Cerebellar nuclear complex (tissue), 1 donor: Measurements from ENCODE around the gene PTGER2.

Source experiments
- DNase-seq, 2 experiments: peaks; one replicate each; lab custom pipeline; 2025; lab: John Stamatoyannopoulos, UW

PTGER2 gene

DNA sequence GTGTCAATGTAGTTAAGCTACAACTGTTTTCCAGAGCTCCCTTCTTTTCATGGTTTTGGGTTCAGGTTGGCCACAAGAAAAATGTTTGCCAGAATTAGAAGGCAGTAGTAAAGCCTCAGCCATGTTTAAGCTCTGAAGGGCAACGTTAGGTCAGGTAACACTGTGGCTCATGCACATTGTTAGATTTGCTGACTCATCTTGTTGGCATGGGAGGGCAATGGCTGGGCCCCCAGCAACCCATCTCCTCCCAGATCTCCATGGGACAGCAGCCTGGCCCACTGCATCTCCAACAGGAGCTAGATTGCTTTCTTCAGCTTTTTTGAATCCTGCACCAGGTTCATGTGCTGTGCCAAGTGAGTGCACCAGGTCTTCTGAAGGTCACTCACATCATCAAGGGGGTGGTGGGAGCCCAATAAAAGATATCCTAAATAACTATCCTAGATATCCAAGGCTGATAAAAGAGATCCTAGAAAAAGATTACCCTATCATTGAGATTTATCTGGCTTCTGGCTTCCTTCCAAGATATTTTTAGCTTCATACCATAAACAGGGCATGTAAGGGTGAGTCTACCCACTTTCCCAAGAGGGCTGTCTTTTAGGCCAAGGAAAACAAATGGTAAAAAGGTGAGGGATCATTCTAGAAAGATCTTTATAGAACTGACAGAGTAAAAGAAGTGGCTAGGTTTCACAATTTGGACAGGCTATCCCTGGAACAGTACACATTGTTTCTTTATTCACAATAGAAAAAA, 28.9 kb downstream of the PTGER2 start:
- no peak for DNase-seq

DNA sequence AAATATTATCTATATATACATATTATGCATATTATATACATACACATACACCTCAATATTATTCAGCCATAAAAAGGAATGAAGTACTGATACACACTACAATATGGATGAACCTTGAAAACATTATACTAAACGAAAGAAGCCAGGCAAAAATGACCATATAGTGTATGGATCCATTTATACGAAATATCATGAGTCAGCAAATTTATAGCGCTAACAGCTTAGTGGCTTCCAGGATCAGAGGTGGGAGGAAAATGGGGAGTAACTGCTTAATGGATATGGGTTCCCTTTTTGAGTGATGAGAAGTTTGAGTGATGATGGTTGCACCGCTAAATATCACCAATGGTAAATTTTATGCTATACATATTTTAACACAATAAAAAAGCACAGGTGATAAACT, 32.7 kb downstream of the PTGER2 start:
- no peak for DNase-seq

DNA sequence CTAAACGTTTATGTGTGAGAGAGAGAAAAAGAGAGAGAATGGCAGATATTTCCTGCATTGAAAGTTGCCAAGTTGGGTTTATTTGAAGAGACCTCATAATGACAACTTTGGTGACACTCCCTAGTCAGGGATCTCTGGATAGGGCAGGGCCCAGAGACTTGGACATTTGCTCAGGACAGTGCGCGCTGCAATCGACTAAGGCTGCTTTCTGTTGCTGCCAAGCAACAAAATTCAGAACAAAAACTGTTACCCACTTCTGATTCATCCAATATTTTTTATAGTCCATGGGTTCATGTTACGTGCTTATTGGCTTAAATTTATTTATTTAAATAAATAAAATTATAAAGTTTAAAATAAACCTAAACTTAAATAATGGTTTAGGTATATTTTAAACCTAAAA, 34.2 kb downstream of the PTGER2 start:
- no peak for DNase-seq

DNA sequence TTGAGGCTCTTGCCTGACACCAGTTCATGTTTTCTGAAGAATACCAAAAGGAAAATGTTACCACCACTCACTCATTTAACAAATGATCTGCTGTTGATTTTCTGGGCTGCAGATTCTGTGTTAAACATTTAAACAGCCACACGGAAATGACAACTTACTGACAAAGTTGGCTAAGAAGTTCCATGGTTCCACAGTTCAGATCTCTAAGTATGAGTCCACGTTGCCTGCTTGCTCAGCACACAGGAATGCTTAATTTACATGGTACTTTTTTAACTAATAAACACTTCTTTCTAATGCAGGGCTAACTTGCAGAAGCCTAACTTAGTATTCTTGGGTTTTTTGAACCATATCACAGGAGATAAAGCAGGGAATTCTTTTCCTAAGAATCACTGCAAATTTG, 34.7 kb downstream of the PTGER2 start:
- no peak for DNase-seq

DNA sequence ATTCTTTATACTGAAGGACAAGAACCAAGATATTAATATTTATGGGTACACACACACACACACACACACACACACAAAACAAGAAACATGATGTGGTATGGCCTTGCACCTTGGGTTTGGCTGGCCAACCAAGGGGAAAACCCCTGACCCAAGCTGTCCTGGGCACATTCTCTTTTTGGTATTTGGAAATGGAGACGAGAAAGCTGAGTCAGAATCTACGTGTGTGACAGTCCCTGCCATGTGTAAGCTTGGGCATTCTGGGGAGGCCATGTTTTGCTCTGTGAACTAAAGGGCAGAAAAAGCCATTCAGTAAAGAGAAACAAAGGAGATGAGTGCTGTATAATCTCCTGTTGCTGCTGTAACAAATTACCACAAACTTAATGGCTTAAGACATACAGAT, 35.6 kb downstream of the PTGER2 start:
- no peak for DNase-seq

DNA sequence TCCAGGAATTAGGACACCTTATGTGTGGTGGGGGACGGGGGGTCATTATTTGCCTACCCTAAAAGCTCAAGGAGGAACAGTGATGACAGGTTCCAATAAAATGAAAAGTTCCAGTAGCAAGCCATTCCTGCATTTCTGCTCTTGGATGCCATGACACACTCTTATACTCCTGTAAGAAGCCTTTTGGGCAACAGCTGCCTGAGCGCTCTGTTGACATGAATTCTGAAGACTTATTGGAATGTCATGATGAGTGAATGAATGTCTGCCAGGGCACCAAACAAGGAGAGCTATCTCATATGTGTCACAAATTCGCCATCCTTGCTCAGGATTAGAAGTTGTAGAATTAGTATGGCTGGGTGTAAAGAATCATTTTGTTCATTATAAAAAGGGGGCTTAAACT, 36.3 kb downstream of the PTGER2 start:
- DNase-seq: no peak

DNA sequence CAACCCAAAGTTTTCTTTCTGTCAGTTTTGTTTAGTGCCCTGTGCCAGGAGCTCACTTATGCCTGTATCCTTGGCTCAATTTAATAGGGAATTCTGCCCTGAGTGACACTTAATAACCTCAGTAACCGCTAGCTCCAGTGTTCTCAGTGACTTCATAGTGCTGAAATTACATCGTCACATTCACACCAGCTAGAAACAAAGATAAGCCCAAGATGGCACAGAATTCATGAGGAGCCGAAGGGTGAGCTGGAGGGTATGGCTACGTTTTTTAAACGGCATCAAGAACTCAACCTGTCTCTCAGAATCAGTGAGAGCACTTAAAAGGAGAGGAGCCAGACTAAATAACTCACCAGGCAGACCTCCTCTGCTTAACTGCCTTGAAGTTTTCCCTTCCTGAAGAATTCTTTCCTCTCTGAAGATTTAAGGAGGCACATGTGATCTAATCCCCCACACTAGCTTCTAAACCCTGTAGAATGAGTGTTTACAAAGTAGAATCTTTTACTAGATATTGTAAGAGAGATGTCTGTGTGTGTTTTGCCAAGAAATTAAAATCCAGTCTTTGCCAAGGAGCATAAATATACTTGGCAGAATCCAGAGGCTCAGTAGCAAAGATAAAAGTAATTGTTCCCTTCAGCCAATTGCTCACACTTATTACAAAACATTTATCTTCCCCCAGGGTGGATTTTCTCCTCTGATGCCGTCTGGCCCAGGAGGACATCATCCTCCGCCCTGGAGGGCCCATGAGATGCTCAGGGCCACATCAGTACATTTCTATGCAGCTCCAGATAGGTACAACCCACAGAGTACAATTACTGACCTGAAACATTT, 37.3 kb downstream of the PTGER2 start:
- no peak for DNase-seq

DNA sequence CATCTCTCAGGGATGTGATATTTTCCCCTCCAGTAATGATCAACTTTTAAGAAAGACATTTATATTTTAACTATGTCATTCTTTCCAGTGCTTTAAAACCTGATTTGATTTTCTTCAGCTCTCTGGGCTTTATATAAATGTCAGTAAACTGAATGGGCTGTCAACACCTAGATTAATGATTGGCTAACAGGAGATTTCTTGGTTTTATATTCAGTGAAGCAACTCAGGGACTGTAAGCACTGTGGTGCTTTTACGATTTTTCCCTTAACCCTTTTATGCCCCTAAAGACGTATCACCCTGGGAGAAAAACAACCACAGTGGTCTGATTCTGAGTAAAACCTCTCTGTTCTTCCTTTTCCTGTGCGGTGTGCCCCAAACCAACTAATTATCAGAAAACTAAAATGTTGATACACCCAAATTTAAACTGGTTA, 38.0 kb downstream of the PTGER2 start:
- no peak for DNase-seq

DNA sequence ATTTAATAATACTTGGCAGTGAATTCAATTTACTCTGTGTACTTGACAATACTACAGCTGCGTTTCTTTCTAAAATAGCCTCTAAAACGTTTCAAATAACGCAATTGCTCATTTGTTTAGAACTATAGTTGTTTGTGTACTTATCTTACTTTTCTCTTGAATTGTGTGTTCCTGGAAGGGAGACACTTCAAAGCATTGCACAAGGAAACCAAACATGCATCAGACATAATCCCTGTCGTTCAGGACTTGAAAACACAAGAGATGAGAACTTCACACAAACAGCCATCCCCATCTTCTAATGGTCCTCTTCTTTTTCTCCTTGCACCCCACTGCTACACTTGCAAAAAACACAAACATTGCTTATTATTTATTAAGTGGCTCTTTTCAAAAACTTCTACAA, 38.5 kb downstream of the PTGER2 start:
- DNase-seq: no peak

DNA sequence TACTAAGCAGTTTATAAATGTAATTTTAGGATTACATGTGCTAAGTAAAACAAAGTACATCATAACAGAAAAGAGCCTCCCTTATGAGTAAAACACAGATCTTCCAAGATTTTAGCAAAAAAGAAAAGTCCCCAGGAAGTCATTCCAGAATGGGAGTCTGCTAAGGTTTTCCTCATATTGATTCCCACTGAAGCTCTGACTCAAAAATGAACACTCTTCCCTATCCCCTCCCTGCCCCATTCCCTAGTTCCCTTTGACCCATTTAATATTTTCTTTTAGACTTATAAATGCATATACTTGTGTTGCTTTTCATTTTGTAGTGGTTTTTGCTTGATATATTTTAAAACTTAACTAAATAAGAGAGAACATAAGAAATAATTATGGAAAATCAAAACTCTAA, 40.1 kb downstream of the PTGER2 start:
- no peak for DNase-seq

DNA sequence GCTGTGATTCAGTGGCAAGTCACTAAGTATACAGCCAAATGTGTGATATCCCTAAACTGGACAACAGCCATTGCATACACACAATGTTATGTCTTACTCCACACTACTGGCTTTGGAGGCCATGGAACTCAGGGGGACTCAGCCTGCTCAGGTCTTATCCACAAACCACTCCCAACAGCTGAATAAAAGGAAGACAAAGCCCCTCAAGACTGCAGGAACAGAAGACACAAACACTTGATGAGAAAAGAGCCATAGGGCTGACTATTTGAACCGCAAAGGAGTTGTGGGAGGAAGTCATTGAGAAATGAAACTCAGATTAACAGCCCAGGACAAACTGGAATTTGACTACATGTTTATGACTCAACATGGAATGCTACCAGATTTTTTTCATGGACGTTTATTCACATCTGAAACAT, 40.9 kb downstream of the PTGER2 start:
- no peak for DNase-seq

DNA sequence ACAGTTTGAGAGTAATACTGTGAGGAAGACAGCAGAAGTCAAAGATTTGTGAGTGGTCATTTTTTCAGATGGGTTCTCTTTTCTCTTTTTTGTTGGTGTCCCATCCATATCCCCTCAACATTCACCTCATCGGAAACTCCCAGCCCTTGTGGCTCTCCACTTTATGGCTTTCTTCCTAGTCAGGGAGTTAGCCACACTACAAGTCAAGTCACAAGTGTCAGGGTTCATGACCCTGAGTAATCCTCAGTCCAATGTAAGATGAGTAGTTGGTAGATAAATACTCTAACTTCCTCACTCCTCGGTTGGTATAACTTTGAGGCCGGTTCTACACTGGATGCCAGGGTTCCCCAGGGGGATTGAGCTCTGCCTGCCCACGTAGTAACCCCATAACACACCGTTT, 41.4 kb downstream of the PTGER2 start:
- DNase-seq: no peak

DNA sequence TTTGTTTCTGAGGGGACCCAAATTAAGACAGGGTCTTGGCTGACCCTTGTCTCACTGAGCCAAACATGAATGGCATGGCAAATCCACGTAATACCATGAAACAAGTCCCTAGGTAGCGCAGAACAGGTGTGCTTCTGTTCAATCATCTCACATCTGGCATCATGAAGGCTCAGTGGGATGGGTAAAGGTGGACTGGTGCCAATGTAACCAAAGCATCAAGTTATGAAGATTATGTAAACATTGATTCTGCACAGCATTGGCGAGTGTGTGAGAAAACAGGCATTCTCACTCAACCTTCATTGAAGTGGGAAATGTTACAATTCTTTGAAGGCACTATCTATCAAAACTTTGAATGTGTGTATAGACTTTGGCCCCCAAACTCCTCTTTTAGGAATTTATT, 41.9 kb downstream of the PTGER2 start:
- DNase-seq: no peak

DNA sequence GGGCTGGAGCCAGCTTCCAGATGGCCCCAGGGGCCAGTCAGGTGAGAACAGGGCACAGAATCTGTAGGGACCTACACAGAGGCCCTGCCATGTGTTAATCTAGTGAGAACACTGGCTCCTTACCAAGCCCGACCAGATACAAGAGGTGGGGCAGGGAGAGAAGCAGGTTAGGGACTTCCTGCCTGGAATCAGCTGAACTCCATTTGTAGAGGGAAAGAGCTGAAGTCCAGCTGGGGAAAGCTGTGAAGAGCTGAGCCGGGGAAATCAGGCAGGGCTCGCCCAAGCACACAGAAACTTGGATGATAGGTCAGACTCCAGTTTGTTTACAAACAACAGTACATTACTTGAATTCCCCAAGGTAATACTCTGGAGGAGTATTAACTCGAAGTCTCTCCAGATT, 46.7 kb downstream of the PTGER2 start:
- no peak for DNase-seq

DNA sequence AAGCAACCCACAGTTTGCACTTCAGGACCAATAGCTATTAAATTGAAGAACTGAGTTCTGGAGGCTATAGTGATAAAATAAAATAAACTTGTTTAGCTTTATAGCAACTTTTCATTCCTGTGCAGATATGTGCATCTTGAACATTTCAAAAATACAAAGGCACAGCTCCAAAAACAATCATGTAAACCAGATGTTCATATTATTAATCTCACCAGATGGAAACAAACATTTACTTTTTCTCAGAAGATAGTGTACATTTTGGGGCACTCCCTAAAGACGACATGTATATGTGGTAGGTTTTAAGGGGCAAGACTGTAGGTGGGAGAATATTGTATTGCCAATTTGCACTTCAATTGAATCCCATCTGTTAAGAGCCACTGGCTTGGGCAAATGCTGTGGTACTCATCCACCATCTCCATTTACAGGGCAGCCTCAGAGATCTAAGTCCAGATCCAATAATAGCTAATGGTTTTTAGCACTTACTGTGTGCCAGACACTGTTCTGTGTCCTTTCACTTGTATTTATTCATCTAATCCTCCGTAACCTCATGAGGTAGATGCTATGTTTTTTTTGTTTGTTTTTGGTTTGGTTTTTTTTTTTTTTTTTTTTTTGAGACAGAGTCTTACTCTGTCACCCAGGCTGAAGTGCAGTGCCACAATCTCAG, 49.1 kb downstream of the PTGER2 start:
- DNase-seq: no peak

DNA sequence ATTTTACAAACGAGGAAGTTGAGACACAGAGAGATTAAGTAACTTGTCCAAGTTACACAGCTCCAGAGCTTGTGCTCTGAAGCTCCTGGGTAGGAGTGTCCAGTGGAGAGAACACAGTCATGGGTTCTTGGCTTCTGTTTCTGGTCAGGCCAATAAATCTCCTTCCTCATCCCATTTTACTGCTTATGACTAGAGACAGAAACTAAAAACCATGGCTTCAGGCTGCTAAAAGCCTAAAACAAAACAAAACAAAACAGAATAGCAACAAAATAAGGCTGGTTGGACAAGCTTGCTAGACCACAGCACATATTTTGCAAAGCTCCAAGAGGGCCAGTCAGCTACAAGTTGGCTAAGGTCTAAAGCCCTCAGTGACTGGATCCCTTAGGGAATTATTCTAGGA, 49.8 kb downstream of the PTGER2 start:
- DNase-seq: no peak

DNA sequence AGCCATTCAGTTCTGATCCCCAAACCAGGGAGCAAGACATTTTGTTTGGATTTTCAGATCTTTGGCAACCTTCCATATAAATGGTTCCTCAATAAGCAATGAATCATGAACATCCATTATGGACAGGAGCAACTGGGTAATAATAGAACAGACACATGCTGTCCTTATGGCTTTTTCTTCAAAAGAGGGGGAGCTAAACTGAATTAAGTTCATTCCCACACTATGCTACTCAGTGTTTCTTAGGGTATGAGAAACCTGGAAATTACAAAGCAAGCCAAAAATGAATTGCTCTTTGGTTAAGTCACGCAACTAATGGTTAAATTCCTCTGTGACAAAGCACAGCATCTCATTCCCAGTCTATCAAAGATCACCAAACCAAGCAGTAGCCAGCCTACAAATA, 51.0 kb downstream of the PTGER2 start:
- DNase-seq: no peak

DNA sequence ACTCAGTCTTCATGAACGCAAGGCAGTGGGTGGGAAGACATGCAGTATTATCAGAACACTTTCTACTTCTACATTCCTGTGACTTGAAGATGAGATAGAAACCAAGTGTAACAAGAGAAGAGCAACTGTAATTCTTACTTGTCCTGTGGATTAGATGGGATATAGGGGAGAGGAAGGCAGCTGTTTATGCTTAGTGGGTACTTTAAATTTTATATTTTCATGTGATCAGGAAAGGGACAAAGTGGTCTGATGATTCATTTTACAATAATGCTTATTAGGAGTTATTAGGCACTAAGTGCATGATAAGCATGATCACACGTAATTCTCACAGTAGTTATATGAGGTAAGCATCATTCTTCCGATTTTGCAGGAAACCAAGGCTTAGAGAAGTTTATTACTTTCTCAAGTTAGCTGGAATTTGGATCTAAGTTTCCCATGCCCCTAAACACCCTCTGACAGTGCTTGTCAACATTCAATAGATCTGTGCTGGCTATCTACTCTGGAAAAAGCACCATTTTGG, 52.7 kb downstream of the PTGER2 start:
- no peak for DNase-seq

DNA sequence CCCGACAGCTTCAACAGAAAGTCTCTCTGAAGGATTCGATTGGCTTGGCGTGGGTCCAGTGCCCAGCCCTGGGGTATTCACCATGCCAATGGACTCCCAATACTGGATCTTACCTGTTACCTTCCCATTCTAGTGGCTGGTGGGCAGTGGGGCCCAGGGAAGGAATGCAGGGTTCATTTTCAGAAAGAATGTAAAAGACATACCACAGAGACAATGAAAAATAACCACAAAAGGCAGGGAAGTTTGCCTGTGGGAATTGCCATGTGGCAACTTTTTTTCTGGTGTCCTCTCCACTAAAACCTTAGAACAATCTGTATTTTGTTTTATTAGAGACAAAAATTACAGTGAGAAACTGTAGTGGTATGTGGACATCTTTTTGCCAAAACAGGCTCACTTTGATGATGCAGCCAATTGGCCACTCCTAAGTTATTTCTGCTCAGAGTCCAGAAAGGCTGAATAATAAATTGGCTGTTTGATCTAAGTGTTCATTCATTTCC, 55.2 kb downstream of the PTGER2 start:
- no peak for DNase-seq

DNA sequence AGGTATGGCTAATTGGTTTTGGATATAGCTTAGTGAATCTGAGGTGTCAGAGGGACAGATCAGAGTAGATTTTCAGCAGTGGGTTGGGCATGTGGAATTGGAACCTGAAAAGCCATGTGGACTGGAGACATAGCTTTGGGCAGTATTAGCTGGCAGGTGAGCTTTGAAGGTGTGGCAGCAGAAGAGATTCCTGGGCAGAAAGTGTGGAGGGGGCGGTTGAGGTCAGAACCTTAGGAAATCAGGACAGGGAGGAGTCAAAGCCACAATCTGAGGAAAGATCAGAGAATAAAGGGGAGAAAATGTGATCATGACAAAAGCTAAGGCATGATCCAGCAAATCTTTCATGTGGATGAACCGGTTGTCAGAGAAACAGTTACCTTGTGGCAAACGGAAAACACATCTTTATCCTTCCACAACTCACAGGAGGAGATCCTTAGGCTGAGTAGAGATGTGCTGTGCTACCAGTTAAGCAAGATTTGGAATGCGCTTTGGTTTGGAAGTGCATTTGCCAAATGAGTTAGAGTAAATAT, 56.4 kb downstream of the PTGER2 start:
- no peak for DNase-seq

DNA sequence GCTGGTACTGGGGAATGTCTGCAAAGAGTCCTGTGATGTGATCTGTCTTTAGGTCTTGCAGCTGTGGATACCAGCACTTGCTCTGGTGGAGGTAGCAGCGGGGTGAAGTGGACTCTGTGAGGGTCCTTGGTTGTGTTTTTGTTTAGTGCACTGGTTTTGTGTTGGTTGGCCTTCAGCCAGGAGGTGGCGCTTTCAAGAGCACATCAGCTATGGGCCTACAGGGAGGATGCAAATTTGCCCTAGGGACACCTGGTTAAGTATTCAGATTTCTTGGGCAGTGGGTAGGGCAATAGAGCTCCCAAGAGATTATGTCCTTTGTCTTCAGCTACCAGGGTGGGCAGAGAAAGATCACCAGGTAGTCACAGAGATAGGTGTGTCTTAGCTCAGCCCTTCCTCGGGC, 63.8 kb downstream of the PTGER2 start:
- DNase-seq: no peak
